ENCODE data around the gene RNASEH1. TPM values are rescaled to one million over a fixed set of nuclear protein-coding genes. Genes with fewer than 3 reads are reported as not detected.
A peak's percentile ranks its signal among the peaks of the same experiment; 100 is the strongest.

Gene RNASEH1
- polyA plus RNA-seq, 3 donors, result 6.8 to 16.4 (median 14.2) TPM

DNA sequence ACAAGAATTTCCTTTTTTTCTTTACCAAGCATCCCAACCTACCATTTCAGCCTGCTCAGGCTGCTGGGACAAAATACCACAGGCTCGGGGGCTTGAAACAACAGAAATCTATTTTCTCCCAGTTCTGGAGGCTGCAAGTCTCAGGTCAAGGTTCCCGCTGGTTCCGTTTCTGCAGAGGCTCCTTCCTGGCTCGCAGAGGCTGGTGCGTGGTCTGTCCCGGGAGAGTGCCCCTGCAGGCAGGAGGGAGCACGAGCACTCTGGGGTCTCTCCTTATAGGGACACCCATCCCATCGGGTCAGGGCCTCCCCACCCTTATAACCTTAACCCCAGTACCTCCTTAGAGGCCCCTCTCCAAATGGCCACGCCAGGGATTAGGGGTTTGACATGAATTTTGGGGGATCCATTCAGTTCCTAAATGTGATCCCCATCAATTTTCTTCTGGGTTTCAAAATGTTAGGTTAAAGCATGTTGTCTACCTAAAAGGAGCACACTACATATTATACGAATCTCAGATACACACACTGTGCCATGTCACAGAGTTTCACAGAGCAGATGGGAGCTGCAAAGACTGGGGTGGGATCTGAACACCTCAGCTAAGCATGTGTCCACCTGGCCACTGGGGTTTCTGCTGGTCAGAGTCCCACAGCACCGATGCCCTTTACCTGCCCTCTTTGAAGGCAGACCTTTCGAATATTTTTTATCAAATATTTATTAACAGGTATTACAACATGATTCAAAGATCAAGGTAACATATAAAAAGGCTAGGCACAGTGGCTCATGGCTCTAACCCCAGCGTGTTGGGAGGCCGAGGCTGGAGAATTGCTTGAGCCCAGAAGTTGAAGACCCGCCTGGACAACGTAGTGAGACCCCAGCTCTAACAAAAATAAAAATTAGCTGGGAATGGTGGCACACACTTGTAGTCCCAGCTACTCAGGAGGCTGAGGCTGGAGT is 21.2 kb downstream of the RNASEH1 start:
- H3K27ac Mint-ChIP-seq, result peak overlapping the region; percentile 1 to 91 (median 68)
- Histone ChIP-seq H3K27ac (ENCODE audit: low read depth in 1 of 2, low read length in 2 of 2) (peak overlapping the region in 1 of 2 donors; percentile 71), H3K27me3 (ENCODE audit: control insufficient read depth in 2 of 2, insufficient read depth in 2 of 2, low read length in 2 of 2) (no peaks in the 10 kb centered on the region), H3K4me3 (replicated peaks in 1 of 3; ENCODE audit: low read depth in 2 of 3, low read length in 3 of 3) (peak overlapping the region; percentile 7 to 70 (median 36)), H3K36me3 (replicated peaks in 1 of 2; ENCODE audit: control insufficient read depth in 1 of 2, insufficient read depth in 2 of 2, low read length in 2 of 2) (peaks cover 15 to 30% of the 10 kb centered on the region in 2 donors), H2AFZ (ENCODE audit: insufficient read depth, low read depth, low read length, poor library complexity, severe bottlenecking) (peak overlapping the region; percentile 77), H3K9ac (ENCODE audit: insufficient read depth, low read length, poor library complexity, severe bottlenecking) (peak overlapping the region; percentile 69), H3K4me2 (replicated peaks; ENCODE audit: extremely low read depth, low read length, poor library complexity, severe bottlenecking) (peak overlapping the region; percentile 70), H3K4me1 (ENCODE audit: control insufficient read depth in 1 of 2, insufficient read depth in 2 of 2, low read length in 2 of 2) (peaks cover 0 to 3% of the 10 kb centered on the region in 2 donors), H4K20me1 (ENCODE audit: insufficient read depth, low read length) (no peaks in the 10 kb centered on the region), H3K79me2 (ENCODE audit: insufficient read depth, low read length) (no peaks in the 10 kb centered on the region), H3K9me3 (replicated peaks in 1 of 2; ENCODE audit: control insufficient read depth in 1 of 2, insufficient read depth in 1 of 2, low read length in 2 of 2) (no peaks in the 10 kb centered on the region)
- peak in 1 of 3 donors; percentile 32 for DNase-seq
- WGBS (ENCODE audit: insufficient coverage), result 81% methylated on average over 12 of the region's 16 CpGs
- H3K4me1 Mint-ChIP-seq, result peaks cover 9% of the 10 kb centered on the region
- peaks cover 0 to 1% (median 0%) of the 10 kb centered on the region in 3 donors for H3K27me3 Mint-ChIP-seq (ENCODE audit: low read depth in 3 of 3)
- TF ChIP-seq, protein P1, sequence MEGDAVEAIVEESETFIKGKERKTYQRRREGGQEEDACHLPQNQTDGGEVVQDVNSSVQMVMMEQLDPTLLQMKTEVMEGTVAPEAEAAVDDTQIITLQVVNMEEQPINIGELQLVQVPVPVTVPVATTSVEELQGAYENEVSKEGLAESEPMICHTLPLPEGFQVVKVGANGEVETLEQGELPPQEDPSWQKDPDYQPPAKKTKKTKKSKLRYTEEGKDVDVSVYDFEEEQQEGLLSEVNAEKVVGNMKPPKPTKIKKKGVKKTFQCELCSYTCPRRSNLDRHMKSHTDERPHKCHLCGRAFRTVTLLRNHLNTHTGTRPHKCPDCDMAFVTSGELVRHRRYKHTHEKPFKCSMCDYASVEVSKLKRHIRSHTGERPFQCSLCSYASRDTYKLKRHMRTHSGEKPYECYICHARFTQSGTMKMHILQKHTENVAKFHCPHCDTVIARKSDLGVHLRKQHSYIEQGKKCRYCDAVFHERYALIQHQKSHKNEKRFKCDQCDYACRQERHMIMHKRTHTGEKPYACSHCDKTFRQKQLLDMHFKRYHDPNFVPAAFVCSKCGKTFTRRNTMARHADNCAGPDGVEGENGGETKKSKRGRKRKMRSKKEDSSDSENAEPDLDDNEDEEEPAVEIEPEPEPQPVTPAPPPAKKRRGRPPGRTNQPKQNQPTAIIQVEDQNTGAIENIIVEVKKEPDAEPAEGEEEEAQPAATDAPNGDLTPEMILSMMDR (IDR thresholded peaks at IDR 0.05), result peak; percentile 38
- intact Hi-C loops (cut with micrococcal nuclease), result no loop called here
- H3K9me3 Mint-ChIP-seq, result peaks cover 0 to 5% (median 2%) of the 10 kb centered on the region in 7 donors
- peak overlapping the region; percentile 75 to 85 for H3K4me3 Mint-ChIP-seq
- peaks cover 29 to 33% of the 10 kb centered on the region in 2 donors for H3K36me3 Mint-ChIP-seq

DNA sequence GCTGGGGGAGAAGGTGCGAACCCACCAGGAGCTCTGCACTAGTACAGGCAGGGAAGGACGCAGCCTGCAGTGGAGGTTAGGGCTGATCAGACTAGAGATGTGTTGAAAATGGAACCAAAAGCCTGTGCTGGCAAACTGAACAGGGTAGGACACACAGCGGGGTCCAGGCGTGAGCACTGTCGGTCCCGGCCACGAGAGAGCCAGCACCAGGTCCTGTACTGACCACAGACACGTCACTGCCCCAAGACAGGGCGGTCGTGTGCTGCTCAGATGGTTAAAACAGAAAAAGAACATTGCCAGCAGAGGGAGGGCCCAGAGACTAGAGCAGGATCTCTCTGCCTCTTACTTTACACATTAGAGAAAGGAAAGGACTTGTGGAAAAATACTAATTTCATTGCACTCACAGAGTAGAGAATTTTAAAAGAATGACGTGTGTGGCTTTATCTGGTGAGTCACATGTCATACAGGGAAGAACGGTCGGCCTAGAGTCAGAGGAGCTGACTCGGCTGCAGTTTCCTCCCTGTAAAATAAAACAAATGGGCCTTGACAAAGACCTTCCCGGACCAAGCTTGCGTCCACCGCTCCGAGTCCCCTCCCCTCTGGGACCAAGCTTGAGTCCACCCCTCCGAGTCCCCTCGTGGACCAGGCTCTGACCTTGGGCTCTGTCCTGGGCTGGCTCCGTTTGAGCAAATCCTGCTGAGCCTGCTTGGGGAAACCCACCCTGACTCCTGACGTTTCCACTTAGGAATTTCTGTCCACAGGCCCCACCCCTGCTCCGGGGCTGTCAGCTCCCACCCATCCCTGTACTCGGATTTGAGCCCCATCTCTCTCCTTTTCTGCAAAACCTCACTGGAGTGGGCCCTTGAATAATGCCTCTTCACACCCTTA is 22.1 kb downstream of the RNASEH1 start:
- no peaks in the 10 kb centered on the region for H3K79me2 ChIP-seq (ENCODE audit: insufficient read depth, low read length)
- peak overlapping the region; percentile 7 to 70 (median 36) for H3K4me3 ChIP-seq (replicated peaks in 1 of 3; ENCODE audit: low read depth in 2 of 3, low read length in 3 of 3)
- WGBS (ENCODE audit: insufficient coverage), result 80% methylated on average over 22 of the region's 24 CpGs
- peaks cover 21 to 24% of the 10 kb centered on the region in 2 donors for H3K36me3 Mint-ChIP-seq
- H3K9me3 Mint-ChIP-seq, result peaks cover 0 to 5% (median 2%) of the 10 kb centered on the region in 7 donors
- H3K27me3 Mint-ChIP-seq (ENCODE audit: low read depth in 3 of 3), result peaks cover 0 to 1% (median 0%) of the 10 kb centered on the region in 3 donors
- H3K27ac ChIP-seq (ENCODE audit: low read depth in 1 of 2, low read length in 2 of 2), result peak overlapping the region; percentile 39 to 71
- no peaks in the 10 kb centered on the region for H4K20me1 ChIP-seq (ENCODE audit: insufficient read depth, low read length)
- H3K36me3 ChIP-seq (replicated peaks in 1 of 2; ENCODE audit: control insufficient read depth in 1 of 2, insufficient read depth in 2 of 2, low read length in 2 of 2), result peaks cover 6 to 20% of the 10 kb centered on the region in 2 donors
- no peaks in the 10 kb centered on the region for H3K27me3 ChIP-seq (ENCODE audit: control insufficient read depth in 2 of 2, insufficient read depth in 2 of 2, low read length in 2 of 2)
- H3K4me2 ChIP-seq (replicated peaks; ENCODE audit: extremely low read depth, low read length, poor library complexity, severe bottlenecking), result peak overlapping the region; percentile 70
- H3K27ac Mint-ChIP-seq, result peak overlapping the region; percentile 1 to 91 (median 68)
- peak overlapping the region; percentile 69 for H3K9ac ChIP-seq (ENCODE audit: insufficient read depth, low read length, poor library complexity, severe bottlenecking)
- H3K9me3 ChIP-seq (replicated peaks in 1 of 2; ENCODE audit: control insufficient read depth in 1 of 2, insufficient read depth in 1 of 2, low read length in 2 of 2), result no peaks in the 10 kb centered on the region
- TF ChIP-seq, protein P1 (IDR thresholded peaks at IDR 0.05), result no peak
- intact Hi-C loops (cut with micrococcal nuclease), result no loop called here
- peak in 2 of 3 donors; percentile 12 to 41 for DNase-seq
- peak overlapping the region; percentile 77 for H2AFZ ChIP-seq (ENCODE audit: insufficient read depth, low read depth, low read length, poor library complexity, severe bottlenecking)
- H3K4me1 Mint-ChIP-seq, result peaks cover 9% of the 10 kb centered on the region
- H3K4me1 ChIP-seq (ENCODE audit: control insufficient read depth in 1 of 2, insufficient read depth in 2 of 2, low read length in 2 of 2), result peaks cover 0 to 3% of the 10 kb centered on the region in 2 donors
- H3K4me3 Mint-ChIP-seq, result peak overlapping the region; percentile 75 to 85
